OCI-LY7 (cell line): Measurements from ENCODE around the gene LRRC71.

Source experiments
- EZH2phosphoT487 ChIP-seq: fragments of 200-600 bp; sonication (generic); IDR thresholded peaks from 2 replicates; pipeline ENCODE4 v1.6.1; 2018; ENCODE audit warnings: low read depth, borderline replicate concordance, mild to moderate bottlenecking, mixed run types, antibody characterized with exemption, low read length, moderate library complexity, mixed read lengths
- TF ChIP-seq, protein P1 (sequence below): fragments of 200-600 bp; sonication (generic); conservative IDR thresholded peaks from 2 replicates; pipeline ENCODE4 v1.5.1; 2014; ENCODE audit warnings: mild to moderate bottlenecking, antibody characterized with exemption, low read length, moderate library complexity, mixed read lengths

DNA sequence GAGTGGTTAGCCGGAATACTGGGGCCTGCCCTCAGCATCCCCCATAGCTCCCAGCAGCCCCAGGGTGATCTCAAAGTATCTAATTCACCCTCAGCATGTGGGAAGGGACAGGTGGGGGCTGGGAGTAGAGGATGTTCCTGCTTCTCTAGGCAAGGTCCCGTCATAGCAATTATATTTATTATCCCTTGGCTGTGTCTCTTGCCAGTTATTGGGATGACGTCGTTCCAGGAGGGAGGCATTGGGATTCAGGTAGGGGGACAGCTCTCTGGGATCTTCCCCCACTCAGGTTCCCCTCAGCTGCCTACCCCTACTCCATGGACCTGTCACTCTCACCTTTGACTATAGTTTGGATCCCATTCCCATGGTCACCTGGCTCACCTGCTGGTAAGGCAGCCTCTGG is 38.8 kb upstream of the LRRC71 start:
- no peak for TF ChIP-seq EZH2phosphoT487
- TF ChIP-seq, protein P1, sequence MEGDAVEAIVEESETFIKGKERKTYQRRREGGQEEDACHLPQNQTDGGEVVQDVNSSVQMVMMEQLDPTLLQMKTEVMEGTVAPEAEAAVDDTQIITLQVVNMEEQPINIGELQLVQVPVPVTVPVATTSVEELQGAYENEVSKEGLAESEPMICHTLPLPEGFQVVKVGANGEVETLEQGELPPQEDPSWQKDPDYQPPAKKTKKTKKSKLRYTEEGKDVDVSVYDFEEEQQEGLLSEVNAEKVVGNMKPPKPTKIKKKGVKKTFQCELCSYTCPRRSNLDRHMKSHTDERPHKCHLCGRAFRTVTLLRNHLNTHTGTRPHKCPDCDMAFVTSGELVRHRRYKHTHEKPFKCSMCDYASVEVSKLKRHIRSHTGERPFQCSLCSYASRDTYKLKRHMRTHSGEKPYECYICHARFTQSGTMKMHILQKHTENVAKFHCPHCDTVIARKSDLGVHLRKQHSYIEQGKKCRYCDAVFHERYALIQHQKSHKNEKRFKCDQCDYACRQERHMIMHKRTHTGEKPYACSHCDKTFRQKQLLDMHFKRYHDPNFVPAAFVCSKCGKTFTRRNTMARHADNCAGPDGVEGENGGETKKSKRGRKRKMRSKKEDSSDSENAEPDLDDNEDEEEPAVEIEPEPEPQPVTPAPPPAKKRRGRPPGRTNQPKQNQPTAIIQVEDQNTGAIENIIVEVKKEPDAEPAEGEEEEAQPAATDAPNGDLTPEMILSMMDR = no peak
